ENCODE data around the gene TOMT.

Gene TOMT

GRCh38 chr11:72102631-72102945 lies 3.1 kb upstream of the TOMT start:
- no peak for ATAC-seq
- 0 out of 2 replicates have a peak, but pooled peaks have one; percentile 49 for TF ChIP-seq ZFP3 (CRISPR knock-in tag; IDR thresholded peaks at IDR 0.05)
- no peak for TF ChIP-seq TCF4 (CRISPR knock-in tag; IDR thresholded peaks at IDR 0.05; ENCODE audit: borderline replicate concordance)

- TF ChIP-seq ZFP3 (CRISPR knock-in tag; IDR thresholded peaks at IDR 0.05) = peak; percentile 68; the same call in 1 of the 2 replicates
- no peak; the same call in 1 of the 2 replicates for TF ChIP-seq PATZ1 (CRISPR knock-in tag; IDR thresholded peaks at IDR 0.05; ENCODE audit: borderline replicate concordance)
- TF ChIP-seq CSDC2 (CRISPR knock-in tag; IDR thresholded peaks at IDR 0.05) = peak; percentile 64; the same call in 1 of the 2 replicates
- peak; percentile 15 for TF ChIP-seq TSHZ2 (CRISPR knock-in tag; IDR thresholded peaks at IDR 0.05)
- TF ChIP-seq ZFP30 (CRISPR knock-in tag; IDR thresholded peaks at IDR 0.05) = no peak; the same call in 1 of the 2 replicates
- peak; percentile 88 for TF ChIP-seq SNAI2 (CRISPR knock-in tag; IDR thresholded peaks at IDR 0.05)
- peak; percentile 62; the same call in 1 of the 2 replicates for TF ChIP-seq OSR1 (CRISPR knock-in tag; IDR thresholded peaks at IDR 0.05)
- peak; percentile 86; the same call in 1 of the 2 replicates for TF ChIP-seq GLIS3 (CRISPR knock-in tag; IDR thresholded peaks at IDR 0.05)
- peak; percentile 96 for ATAC-seq
These were observed 2.6 kb upstream of the TOMT start, which contains the start of gene LAMTOR1 for GRCh38 chr11:72102946-72103753. LAMTOR1 (minus strand) TSS chr11:72103297; CDS start chr11:72103224, 73 bp downstream.

- no peak for ATAC-seq
- TF ChIP-seq POU6F1 (CRISPR knock-in tag; IDR thresholded peaks at IDR 0.05; ENCODE audit: borderline replicate concordance, low read depth) = no peak
- TF ChIP-seq TSHZ2 (CRISPR knock-in tag; IDR thresholded peaks at IDR 0.05) = 0 out of 2 replicates have a peak, but pooled peaks have one; percentile 31
These were observed 2.0 kb upstream of the TOMT start for GRCh38 chr11:72103754-72104167.

GRCh38 chr11:72111300-72112142 lies 5.8 kb downstream of the TOMT start:
- ATAC-seq = peak; percentile 37
- TF ChIP-seq POU6F1 (CRISPR knock-in tag; IDR thresholded peaks at IDR 0.05; ENCODE audit: borderline replicate concordance, low read depth) (no peak), ZNF70 (CRISPR knock-in tag; IDR thresholded peaks at IDR 0.05) (no peak), ZNF8 (CRISPR knock-in tag; IDR thresholded peaks at IDR 0.05) (no peak), CREB5 (CRISPR knock-in tag; IDR thresholded peaks at IDR 0.05; ENCODE audit: low read depth) (no peak), TSHZ2 (CRISPR knock-in tag; IDR thresholded peaks at IDR 0.05) (no peak), OSR1 (CRISPR knock-in tag; IDR thresholded peaks at IDR 0.05) (no peak), ZNF565 (CRISPR knock-in tag; conservative IDR thresholded peaks at IDR 0.05; ENCODE audit: low read depth) (no peak), TCF4 (CRISPR knock-in tag; IDR thresholded peaks at IDR 0.05; ENCODE audit: borderline replicate concordance) (no peak), ESRRG (CRISPR knock-in tag; IDR thresholded peaks at IDR 0.05) (no peak), ZFP3 (CRISPR knock-in tag; IDR thresholded peaks at IDR 0.05) (no peak)

Data from SK-N-SH treated with all-trans-retinoic acid at 6 μM for 48 hours (cell line).